K562 (cell line): ENCODE measurements around the gene ITPR1. TPM values are rescaled to one million over a fixed set of nuclear protein-coding genes. Genes with fewer than 3 reads are reported as not detected.

Experiments
- DEAF1 ChIP-seq: fragments of 450-650 bp; formaldehyde crosslinking; IDR thresholded peaks from 2 replicates; pipeline ENCODE4 v1.4.0; 2020; ENCODE audit warnings: mild to moderate bottlenecking, moderate library complexity
- DMBX1 ChIP-seq: fragments of 250-450 bp; sonication (Bioruptor Pico); IDR thresholded peaks from 2 replicates; pipeline ENCODE4 v1.8.0; 2022; ENCODE audit warnings: inconsistent platforms, mild to moderate bottlenecking, moderate library complexity, borderline replicate concordance
- ETS2 ChIP-seq: IDR thresholded peaks from 2 replicates; pipeline ENCODE4 v1.6.1; 2016; ENCODE audit warnings: borderline replicate concordance, missing genetic modification characterization, mild to moderate bottlenecking, moderate library complexity, missing compliant biosample characterization; ENCODE audit not compliant: poor library complexity, severe bottlenecking
- ETV5 ChIP-seq: sonication (generic); formaldehyde crosslinking; IDR thresholded peaks from 2 replicates; pipeline ENCODE4 v1.4.0; 2020; ENCODE audit warnings: low read depth, mild to moderate bottlenecking, missing genetic modification reagents
- FOXP1 ChIP-seq: sonication (generic); formaldehyde crosslinking; IDR thresholded peaks from 2 replicates; pipeline ENCODE4 v1.8.0; 2022; ENCODE audit warnings: mild to moderate bottlenecking, missing genetic modification reagents
- HDAC1 ChIP-seq, 2 experiments: fragments of 450-650 bp; IDR thresholded peaks; 2 replicates each; pipeline ENCODE4 v1.6.1; 2016 to 2017; ENCODE audit warnings: inconsistent platforms in 1 of 2, mild to moderate bottlenecking in 1 of 2, moderate library complexity in 1 of 2
- KDM4B ChIP-seq, 2 experiments: fragments of 450-650 bp in 1 of 2; sonication (generic) in 1 of 2; IDR thresholded peaks; 2 replicates each; pipeline ENCODE4 v1.6.1; 2016 to 2017; ENCODE audit warnings: borderline replicate concordance in 2 of 2, antibody characterized with exemption in 1 of 2, low read depth in 1 of 2, mild to moderate bottlenecking in 1 of 2
- MLX ChIP-seq, 2 experiments: fragments of 450-650 bp in 1 of 2; sonication (generic) in 1 of 2; formaldehyde crosslinking; conservative IDR thresholded peaks; 2 replicates each; pipeline versions ENCODE4 v1.4.0 to v1.8.1; 2020 to 2022; ENCODE audit warnings: mild to moderate bottlenecking in 1 of 2, missing genetic modification reagents in 1 of 2
- NBN ChIP-seq: fragments of 450-650 bp; IDR thresholded peaks from 2 replicates; pipeline ENCODE4 v1.6.1; 2016; ENCODE audit warnings: low read depth, mild to moderate bottlenecking
- NCOA2 ChIP-seq, 2 experiments: fragments of 450-650 bp; IDR thresholded peaks; 2 replicates each; pipeline ENCODE4 v1.6.1; 2018; ENCODE audit warnings: mild to moderate bottlenecking in 2 of 2, moderate library complexity in 1 of 2; ENCODE audit not compliant: partially characterized antibody in 2 of 2
- PPARD ChIP-seq: fragments of 250-450 bp; sonication (Bioruptor Pico); IDR thresholded peaks from 2 replicates; pipeline ENCODE4 v1.8.0; 2022; ENCODE audit warnings: inconsistent platforms, mild to moderate bottlenecking, moderate library complexity
- TCF7 ChIP-seq: sonication (generic); IDR thresholded peaks from 2 replicates; pipeline ENCODE4 v1.6.1; 2016; ENCODE audit warnings: antibody characterized with exemption, borderline replicate concordance
- TFAP4 ChIP-seq: sonication (generic); formaldehyde crosslinking; IDR thresholded peaks from 2 replicates; pipeline ENCODE4 v1.8.0; 2022; ENCODE audit warnings: missing genetic modification reagents, mild to moderate bottlenecking, moderate library complexity, borderline replicate concordance
- TRIM28 ChIP-seq: fragments of 450-650 bp; IDR thresholded peaks from 2 replicates; pipeline ENCODE4 v1.6.1; 2017
- ZNF24 ChIP-seq: fragments of 450-650 bp; IDR thresholded peaks from 2 replicates; pipeline ENCODE4 v1.6.1; 2016
- ZNF431 ChIP-seq: sonication (generic); formaldehyde crosslinking; IDR thresholded peaks from 2 replicates; pipeline ENCODE4 v1.8.0; 2022; ENCODE audit warnings: mild to moderate bottlenecking, missing genetic modification reagents
- polyA plus RNA-seq, 8 experiments: library from polyadenylated mRNA; depleted of rRNA in 4 of 8; stranded (reverse) in 5 of 8; unstranded in 3 of 8; fragments of >200 nt; fragmentation: Nextera tagmentation in 2 of 8; fragmentation: Illumina TruSeq in 1 of 8; extraction: Ambion mirVana in 2 of 8; extraction: Trizol in 1 of 8; gene quantifications; 2 replicates each; pipeline versions ENCODE4 v1.2.1 to v1.2.3, GENCODE V29; 2011 to 2014; ENCODE audit warnings: inconsistent platforms in 1 of 8, missing spikeins in 1 of 8
- total RNA-seq, 7 experiments: library from RNA; depleted of rRNA in 6 of 7; stranded (reverse); fragments of >200 nt in 6 of 7; fragmentation: Illumina TruSeq in 2 of 7; extraction: Trizol in 2 of 7; gene quantifications; 2 replicates each; pipeline versions ENCODE4 v1.2.1 to v1.2.3, GENCODE V29; 2011 to 2021; ENCODE audit warnings: low replicate concordance in 1 of 7
- TF ChIP-seq, protein P1 (sequence below): sonication (generic); formaldehyde crosslinking; IDR thresholded peaks from 2 replicates; pipeline ENCODE4 v1.8.0; 2023; ENCODE audit warnings: mild to moderate bottlenecking, missing genetic modification reagents
- TF ChIP-seq, protein P2 (sequence below): sonication (generic); formaldehyde crosslinking; IDR thresholded peaks from 2 replicates; pipeline ENCODE4 v1.9.0; 2022; ENCODE audit warnings: mild to moderate bottlenecking, missing genetic modification reagents
- TF ChIP-seq, protein P3 (sequence below): sonication (generic); formaldehyde crosslinking; IDR thresholded peaks from 2 replicates; pipeline ENCODE4 v1.8.0; 2022; ENCODE audit warnings: missing genetic modification reagents, mild to moderate bottlenecking, borderline replicate concordance

The ITPR1 gene
- total and polyA plus RNA-seq, 9 of the 15 experiments (the other 6 are each of a cell fraction or from before 2014, with no cell fraction given) = 22.4 to 40.0 (median 27.4) TPM

GRCh38 chr3:4741404-4742307 is 248.5 kb downstream of the ITPR1 start (continued):
- TF ChIP-seq, protein P1, sequence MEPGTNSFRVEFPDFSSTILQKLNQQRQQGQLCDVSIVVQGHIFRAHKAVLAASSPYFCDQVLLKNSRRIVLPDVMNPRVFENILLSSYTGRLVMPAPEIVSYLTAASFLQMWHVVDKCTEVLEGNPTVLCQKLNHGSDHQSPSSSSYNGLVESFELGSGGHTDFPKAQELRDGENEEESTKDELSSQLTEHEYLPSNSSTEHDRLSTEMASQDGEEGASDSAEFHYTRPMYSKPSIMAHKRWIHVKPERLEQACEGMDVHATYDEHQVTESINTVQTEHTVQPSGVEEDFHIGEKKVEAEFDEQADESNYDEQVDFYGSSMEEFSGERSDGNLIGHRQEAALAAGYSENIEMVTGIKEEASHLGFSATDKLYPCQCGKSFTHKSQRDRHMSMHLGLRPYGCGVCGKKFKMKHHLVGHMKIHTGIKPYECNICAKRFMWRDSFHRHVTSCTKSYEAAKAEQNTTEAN (CRISPR knock-in tag) = 0 out of 2 replicates have a peak, but pooled peaks have one; percentile 40
- TF ChIP-seq DMBX1 (CRISPR knock-in tag) = peak; percentile 75
- TF ChIP-seq TFAP4 (CRISPR knock-in tag) = peak; percentile 27
- TF ChIP-seq, protein P2, sequence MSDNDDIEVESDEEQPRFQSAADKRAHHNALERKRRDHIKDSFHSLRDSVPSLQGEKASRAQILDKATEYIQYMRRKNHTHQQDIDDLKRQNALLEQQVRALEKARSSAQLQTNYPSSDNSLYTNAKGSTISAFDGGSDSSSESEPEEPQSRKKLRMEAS (CRISPR knock-in tag) = peak; percentile 72
- no peak for TF ChIP-seq PPARD (CRISPR knock-in tag)
- TF ChIP-seq HDAC1 (IDR thresholded peaks at IDR 0.05) = peak in 1 of 2 experiments; percentile 97; a peak in 2 of 4 replicates
- TF ChIP-seq ZNF431 (CRISPR knock-in tag) = no peak
- TF ChIP-seq ETS2 (tag) = no peak
- peak; percentile 40; the same call in 1 of the 2 replicates for TF ChIP-seq FOXP1 (CRISPR knock-in tag)
- TF ChIP-seq NBN = peak; percentile 93
- no peak for TF ChIP-seq KDM4B (IDR thresholded peaks at IDR 0.05; ENCODE audit: borderline replicate concordance in 2 of 2, low read depth in 1 of 2)
- peak; percentile 45; the same call in 1 of the 2 replicates for TF ChIP-seq TRIM28
- TF ChIP-seq MLX (CRISPR knock-in tag; conservative IDR thresholded peaks at IDR 0.05) = no peak
- peak in 1 of 2 experiments; percentile 57 for TF ChIP-seq NCOA2 (IDR thresholded peaks at IDR 0.05; ENCODE audit: partially characterized antibody in 2 of 2)
- peak; percentile 24; the same call in 1 of the 2 replicates for TF ChIP-seq DEAF1 (CRISPR knock-in tag)
- 0 out of 2 replicates have a peak, but pooled peaks have one; percentile 45 for TF ChIP-seq TCF7
- TF ChIP-seq ETV5 (CRISPR knock-in tag) = peak; percentile 99
- TF ChIP-seq, protein P3, sequence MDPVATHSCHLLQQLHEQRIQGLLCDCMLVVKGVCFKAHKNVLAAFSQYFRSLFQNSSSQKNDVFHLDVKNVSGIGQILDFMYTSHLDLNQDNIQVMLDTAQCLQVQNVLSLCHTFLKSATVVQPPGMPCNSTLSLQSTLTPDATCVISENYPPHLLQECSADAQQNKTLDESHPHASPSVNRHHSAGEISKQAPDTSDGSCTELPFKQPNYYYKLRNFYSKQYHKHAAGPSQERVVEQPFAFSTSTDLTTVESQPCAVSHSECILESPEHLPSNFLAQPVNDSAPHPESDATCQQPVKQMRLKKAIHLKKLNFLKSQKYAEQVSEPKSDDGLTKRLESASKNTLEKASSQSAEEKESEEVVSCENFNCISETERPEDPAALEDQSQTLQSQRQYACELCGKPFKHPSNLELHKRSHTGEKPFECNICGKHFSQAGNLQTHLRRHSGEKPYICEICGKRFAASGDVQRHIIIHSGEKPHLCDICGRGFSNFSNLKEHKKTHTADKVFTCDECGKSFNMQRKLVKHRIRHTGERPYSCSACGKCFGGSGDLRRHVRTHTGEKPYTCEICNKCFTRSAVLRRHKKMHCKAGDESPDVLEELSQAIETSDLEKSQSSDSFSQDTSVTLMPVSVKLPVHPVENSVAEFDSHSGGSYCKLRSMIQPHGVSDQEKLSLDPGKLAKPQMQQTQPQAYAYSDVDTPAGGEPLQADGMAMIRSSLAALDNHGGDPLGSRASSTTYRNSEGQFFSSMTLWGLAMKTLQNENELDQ (CRISPR knock-in tag) = no peak
- TF ChIP-seq ZNF24 = peak; percentile 83
